PC-3 (cell line): ENCODE measurements around the gene FBXO11. TPM values are rescaled to one million over a fixed set of nuclear protein-coding genes. Genes with fewer than 3 reads are reported as not detected.

ENCODE experiments used
- ATAC-seq: fragments of 200-7000 bp; cut with Tn5 transposase; 2 replicates; pipeline ENCODE4 v1.9.1; 2020; ENCODE audit warnings: mild to moderate bottlenecking, moderate library complexity
- BruUV-seq: library from RNA; stranded (reverse); fragments of 400-500 nt; replicated peaks from 2 replicates; lab custom pipeline; 2021; lab: Mats Ljungman, UMichigan
- CTCF ChIA-PET: fragments of 300-600 bp; sonication (Branson Sonifier 250); formaldehyde crosslinking; loops from one replicate; lab custom pipeline; 2022; ENCODE audit warnings: antibody characterized with exemption; lab: Charles Lee
- POLR2A ChIA-PET: fragments of 300-600 bp; sonication (Branson Sonifier 250); formaldehyde crosslinking; loops from one replicate; lab custom pipeline; 2022; ENCODE audit warnings: antibody characterized with exemption; ENCODE audit not compliant: unreplicated experiment; lab: Charles Lee
- DNase-seq: peaks from one replicate; pipeline ENCODE4 v3.0.0-alpha.2; 2015
- H2AFZ ChIP-seq: fragments of 300-600 bp; sonication (generic); 2 replicates; pipeline ENCODE4 v1.6.0; 2016; ENCODE audit warnings: antibody characterized with exemption, low read length
- H3F3A ChIP-seq: fragments of 300-600 bp; sonication (generic); one replicate; pipeline ENCODE4 v1.6.0; 2017; ENCODE audit warnings: antibody characterized with exemption, low read length, control low read depth, mild to moderate bottlenecking; ENCODE audit not compliant: unreplicated experiment
- H3K27ac ChIP-seq: fragments of 300-600 bp; sonication (generic); 2 replicates; pipeline ENCODE4 v1.5.1; 2016; ENCODE audit warnings: mild to moderate bottlenecking, low read length
- H3K27me3 ChIP-seq: fragments of 300-600 bp; sonication (generic); 2 replicates; pipeline ENCODE4 v1.6.1; 2016; ENCODE audit warnings: low read length, mixed read lengths
- H3K36me3 ChIP-seq: fragments of 300-600 bp; sonication (generic); 2 replicates; pipeline ENCODE4 v1.6.1; 2016; ENCODE audit warnings: low read depth, mixed run types, low read length, mixed read lengths
- H3K4me1 ChIP-seq: fragments of 300-600 bp; sonication (generic); 2 replicates; pipeline ENCODE4 v1.5.1; 2016; ENCODE audit warnings: low read length; ENCODE audit not compliant: insufficient read depth
- H3K4me2 ChIP-seq: fragments of 300-600 bp; sonication (generic); 2 replicates; pipeline ENCODE4 v1.6.0; 2016; ENCODE audit warnings: low read length
- H3K4me3 ChIP-seq: fragments of 300-600 bp; sonication (generic); 2 replicates; pipeline ENCODE4 v1.5.1; 2016; ENCODE audit warnings: mild to moderate bottlenecking, low read length, mixed read lengths
- H3K79me2 ChIP-seq: fragments of 300-600 bp; sonication (generic); 2 replicates; pipeline ENCODE4 v1.6.1; 2017; ENCODE audit warnings: low read length, mixed read lengths
- H3K9ac ChIP-seq: fragments of 300-600 bp; sonication (generic); 2 replicates; pipeline ENCODE4 v1.6.0; 2016; ENCODE audit warnings: mild to moderate bottlenecking, low read length
- H3K9me2 ChIP-seq: fragments of 300-600 bp; sonication (generic); replicated peaks from 2 replicates; pipeline ENCODE4 v1.6.1; 2016; ENCODE audit warnings: mixed run types, low read length, mixed read lengths
- H3K9me3 ChIP-seq: fragments of 300-600 bp; sonication (generic); 2 replicates; pipeline ENCODE4 v1.6.1; 2016; ENCODE audit warnings: low read length, mixed read lengths
- H4K20me1 ChIP-seq: fragments of 300-600 bp; sonication (generic); 2 replicates; pipeline ENCODE4 v1.6.1; 2016; ENCODE audit warnings: low read length, mixed read lengths
- EZH2 ChIP-seq: fragments of 300-600 bp; sonication (generic); IDR thresholded peaks from one replicate; pipeline ENCODE4 v1.6.1; 2017; ENCODE audit warnings: antibody characterized with exemption, mild to moderate bottlenecking, low read length; ENCODE audit not compliant: unreplicated experiment
- EZH2phosphoT487 ChIP-seq: fragments of 300-600 bp; sonication (generic); IDR thresholded peaks from 2 replicates; pipeline ENCODE4 v1.6.1; 2018; ENCODE audit warnings: mild to moderate bottlenecking, antibody characterized with exemption, low read length, borderline replicate concordance
- intact Hi-C: fragments of 100-400 bp; cut with micrococcal nuclease; formaldehyde crosslinking; loops from 2 replicates; pipeline ENCODE4 v1.9.0; 2023
- total RNA-seq: library from RNA; depleted of rRNA; stranded (reverse); fragments of >200 nt; gene quantifications from 2 replicates; pipeline ENCODE4 v1.2.3, GENCODE V29; 2014
- TF ChIP-seq, protein P1 (sequence below): fragments of 300-600 bp; sonication (generic); conservative IDR thresholded peaks from 2 replicates; pipeline ENCODE4 v1.5.1; 2017; ENCODE audit warnings: antibody characterized with exemption, low read depth, mild to moderate bottlenecking, low read length

The FBXO11 gene
- total RNA-seq, 1 experiment from 2014 or later: 34.8 TPM

GRCh38 chr2:47843407-47843806 lies 62.9 kb downstream of the FBXO11 start:
- Histone ChIP-seq H3K4me3 (no peak overlapping the region), H3K4me1 (no peaks in the 10 kb centered on the region), H3K9me2 (no peaks in the 10 kb centered on the region), H3K27me3 (no peaks in the 10 kb centered on the region), H2AFZ (no peak overlapping the region), H3K4me2 (no peak overlapping the region), H3K79me2 (peaks cover 46% of the 10 kb centered on the region), H3K36me3 (peaks cover 6% of the 10 kb centered on the region; the same call in 1 of the 2 replicates), H3K9ac (no peak overlapping the region), H3K9me3 (no peaks in the 10 kb centered on the region), H4K20me1 (no peaks in the 10 kb centered on the region), H3F3A (no peaks in the 10 kb centered on the region), H3K27ac (no peak overlapping the region)
- ATAC-seq (no peak), DNase-seq (no peak)
- ChIA-PET CTCF (no interaction called here), POLR2A (no interaction called here)
- TF ChIP-seq EZH2phosphoT487 (no peak), EZH2 (no peak)
- TF ChIP-seq, protein P1, sequence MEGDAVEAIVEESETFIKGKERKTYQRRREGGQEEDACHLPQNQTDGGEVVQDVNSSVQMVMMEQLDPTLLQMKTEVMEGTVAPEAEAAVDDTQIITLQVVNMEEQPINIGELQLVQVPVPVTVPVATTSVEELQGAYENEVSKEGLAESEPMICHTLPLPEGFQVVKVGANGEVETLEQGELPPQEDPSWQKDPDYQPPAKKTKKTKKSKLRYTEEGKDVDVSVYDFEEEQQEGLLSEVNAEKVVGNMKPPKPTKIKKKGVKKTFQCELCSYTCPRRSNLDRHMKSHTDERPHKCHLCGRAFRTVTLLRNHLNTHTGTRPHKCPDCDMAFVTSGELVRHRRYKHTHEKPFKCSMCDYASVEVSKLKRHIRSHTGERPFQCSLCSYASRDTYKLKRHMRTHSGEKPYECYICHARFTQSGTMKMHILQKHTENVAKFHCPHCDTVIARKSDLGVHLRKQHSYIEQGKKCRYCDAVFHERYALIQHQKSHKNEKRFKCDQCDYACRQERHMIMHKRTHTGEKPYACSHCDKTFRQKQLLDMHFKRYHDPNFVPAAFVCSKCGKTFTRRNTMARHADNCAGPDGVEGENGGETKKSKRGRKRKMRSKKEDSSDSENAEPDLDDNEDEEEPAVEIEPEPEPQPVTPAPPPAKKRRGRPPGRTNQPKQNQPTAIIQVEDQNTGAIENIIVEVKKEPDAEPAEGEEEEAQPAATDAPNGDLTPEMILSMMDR: no peak
- no TSS peak for BruUV-seq
- intact Hi-C loops: no loop called here

- no peak overlapping the region for H3K4me2 ChIP-seq
- H2AFZ ChIP-seq: no peak overlapping the region
- H3K9me2 ChIP-seq: no peaks in the 10 kb centered on the region
- no peaks in the 10 kb centered on the region for H3K4me1 ChIP-seq
- H3K9ac ChIP-seq: no peak overlapping the region
- ChIA-PET POLR2A (no interaction called here), CTCF (no interaction called here)
- no TSS peak for BruUV-seq
- H3K36me3 ChIP-seq: peaks cover 7% of the 10 kb centered on the region; the same call in 1 of the 2 replicates
- no peak overlapping the region for H3K4me3 ChIP-seq
- ATAC-seq (peak; percentile 54; the same call in 1 of the 2 replicates), DNase-seq (no peak)
- H3F3A ChIP-seq: no peaks in the 10 kb centered on the region
- no peaks in the 10 kb centered on the region for H4K20me1 ChIP-seq
- H3K27me3 ChIP-seq: no peaks in the 10 kb centered on the region
- intact Hi-C loops: no loop called here
- TF ChIP-seq, protein P1: no peak
- no peak for TF ChIP-seq EZH2
- TF ChIP-seq EZH2phosphoT487: no peak
- peaks cover 42% of the 10 kb centered on the region for H3K79me2 ChIP-seq
- H3K27ac ChIP-seq: no peak overlapping the region
- no peaks in the 10 kb centered on the region for H3K9me3 ChIP-seq
Measured at GRCh38 chr2:47842846-47843245, 63.5 kb downstream of the FBXO11 start.

DNA sequence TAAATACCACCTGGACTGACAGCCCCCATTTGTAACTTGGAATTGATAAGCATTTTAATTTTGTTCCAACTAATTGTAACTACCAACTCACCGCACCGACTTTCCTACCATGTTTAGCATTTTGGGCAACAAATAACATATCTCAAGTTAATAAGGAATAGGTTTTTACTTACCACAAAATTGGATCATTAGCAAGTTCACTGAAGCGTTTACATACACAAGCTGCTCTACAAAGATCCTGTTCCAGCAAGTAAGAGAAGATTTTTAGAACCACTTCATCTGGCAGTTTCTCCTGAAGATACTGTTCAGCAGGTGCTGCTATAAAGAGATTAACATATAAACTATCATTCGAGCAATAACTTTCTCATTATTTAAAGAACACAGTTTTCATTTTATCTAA lies 67.6 kb downstream of the FBXO11 start:
- Histone ChIP-seq H4K20me1 (no peaks in the 10 kb centered on the region), H3K36me3 (peaks cover 30% of the 10 kb centered on the region), H3K27ac (no peak overlapping the region), H3K4me1 (no peaks in the 10 kb centered on the region), H3K9me3 (no peaks in the 10 kb centered on the region), H2AFZ (no peak overlapping the region), H3K4me2 (no peak overlapping the region), H3K9ac (no peak overlapping the region), H3K79me2 (peaks cover 11% of the 10 kb centered on the region; the same call in 1 of the 2 replicates), H3K9me2 (no peaks in the 10 kb centered on the region), H3K4me3 (no peak overlapping the region), H3K27me3 (no peaks in the 10 kb centered on the region), H3F3A (no peaks in the 10 kb centered on the region)
- no peak for DNase-seq
- ChIA-PET POLR2A (no interaction called here), CTCF (no interaction called here)
- TF ChIP-seq EZH2phosphoT487 (no peak), EZH2 (no peak)
- TF ChIP-seq, protein P1: no peak
- BruUV-seq: no TSS peak
- intact Hi-C loops: no loop called here
- ATAC-seq: no peak
